DND-41 (cell line): ENCODE results near the gene TNPO3.

Experiments used
- ATAC-seq: fragments of 200-7000 bp; cut with Tn5 transposase; 3 replicates; pipeline ENCODE4 v1.9.1; 2021; ENCODE audit warnings: low read depth; ENCODE audit not compliant: insufficient read depth
- DNase-seq: peaks from one replicate; pipeline ENCODE4 v3.0.0-alpha.2; 2020
- H2AFZ ChIP-seq: 2 replicates; pipeline ENCODE4 v1.6.0; 2012; ENCODE audit warnings: low read depth, low read length
- H3K27ac ChIP-seq: 2 replicates; pipeline ENCODE4 v1.5.1; 2012; ENCODE audit warnings: low read length, inconsistent platforms
- H3K27me3 ChIP-seq: fragments of 200-600 bp; sonication (generic); 2 replicates; pipeline ENCODE4 v1.6.0; 2012; ENCODE audit warnings: low read length, mild to moderate bottlenecking, inconsistent platforms; ENCODE audit not compliant: insufficient read depth, poor library complexity
- H3K36me3 ChIP-seq: 2 replicates; pipeline ENCODE4 v1.5.1; 2012; ENCODE audit warnings: low read length, inconsistent platforms; ENCODE audit not compliant: insufficient read depth
- H3K4me1 ChIP-seq: 2 replicates; pipeline ENCODE4 v1.5.1; 2012; ENCODE audit warnings: mild to moderate bottlenecking, low read length; ENCODE audit not compliant: insufficient read depth
- H3K4me2 ChIP-seq: 2 replicates; pipeline ENCODE4 v1.6.0; 2012; ENCODE audit warnings: mild to moderate bottlenecking, moderate library complexity, low read length, inconsistent platforms; ENCODE audit not compliant: insufficient read depth
- H3K4me3 ChIP-seq, 2 experiments: fragments of 200-600 bp in 1 of 2; shearing (Covaris generic) in 1 of 2; 2 replicates each; pipeline ENCODE4 v1.5.1; 2012 to 2016; ENCODE audit warnings: inconsistent platforms in 2 of 2, low read length in 2 of 2, mild to moderate bottlenecking in 2 of 2, low read depth in 1 of 2, moderate library complexity in 1 of 2
- H3K79me2 ChIP-seq: 2 replicates; pipeline ENCODE4 v1.6.0; 2012; ENCODE audit warnings: low read length, inconsistent platforms; ENCODE audit not compliant: insufficient read depth
- H3K9ac ChIP-seq: 2 replicates; pipeline ENCODE4 v1.6.0; 2012; ENCODE audit warnings: low read depth, mild to moderate bottlenecking, inconsistent platforms, low read length, moderate library complexity
- H3K9me3 ChIP-seq: 2 replicates; pipeline ENCODE4 v1.5.1; 2012; ENCODE audit warnings: low read length, moderate library complexity, mild to moderate bottlenecking, inconsistent platforms; ENCODE audit not compliant: insufficient read depth, severe bottlenecking
- H4K20me1 ChIP-seq: 2 replicates; pipeline ENCODE4 v1.6.0; 2012; ENCODE audit warnings: low read length; ENCODE audit not compliant: insufficient read depth
- CTCF ChIP-seq: IDR thresholded peaks from 2 replicates; pipeline ENCODE4 v1.5.1; 2012; ENCODE audit warnings: borderline replicate concordance, low read length, moderate library complexity, mild to moderate bottlenecking; ENCODE audit not compliant: poor library complexity, severe bottlenecking; ENCODE audit errors: extremely low read depth
- EZH2 ChIP-seq: IDR thresholded peaks from 3 replicates; pipeline ENCODE4 v1.6.1; 2012; ENCODE audit warnings: borderline replicate concordance, low read depth, mild to moderate bottlenecking, moderate library complexity, low read length, inconsistent platforms; ENCODE audit not compliant: severe bottlenecking

The TNPO3 gene

DNA sequence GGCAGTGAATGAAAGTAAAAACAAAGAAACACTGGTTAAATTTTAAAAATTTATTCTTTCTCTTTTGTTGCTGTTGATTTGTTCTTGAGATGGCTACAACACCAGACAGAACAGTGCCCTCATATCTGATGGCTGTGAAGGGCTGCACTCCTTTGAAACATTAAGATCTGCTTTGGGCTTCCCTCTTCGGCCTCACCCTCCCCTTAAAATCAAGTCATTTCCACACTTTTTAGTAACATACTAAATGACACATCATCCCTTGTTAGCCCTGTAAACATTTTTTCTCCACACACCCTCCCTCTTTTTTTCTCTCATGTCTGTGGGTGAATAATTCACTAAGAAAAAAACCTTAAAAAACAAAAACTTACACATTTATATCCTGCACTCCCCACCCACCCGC is 100.8 kb downstream of the TNPO3 start:
- peaks cover 74% of the 10 kb centered on the region for H3K36me3 ChIP-seq

GRCh38 chr7:128951296-128951695 is 103.6 kb downstream of the TNPO3 start:
- ATAC-seq (no peak), DNase-seq (no peak)
- Histone ChIP-seq H3K4me1 (no peaks in the 10 kb centered on the region), H3K4me3 (no peak overlapping the region), H3K36me3 (peaks cover 46% of the 10 kb centered on the region), H2AFZ (no peak overlapping the region), H4K20me1 (no peaks in the 10 kb centered on the region), H3K4me2 (no peak overlapping the region), H3K9me3 (no peaks in the 10 kb centered on the region), H3K27me3 (no peaks in the 10 kb centered on the region), H3K27ac (no peak overlapping the region), H3K9ac (no peak overlapping the region), H3K79me2 (no peaks in the 10 kb centered on the region)
- no peak for TF ChIP-seq CTCF

More for the DNA sequence above, 100.8 kb downstream of the TNPO3 start:
- Histone ChIP-seq H3K27ac (no peak overlapping the region), H3K4me1 (no peaks in the 10 kb centered on the region), H3K9me3 (no peaks in the 10 kb centered on the region), H2AFZ (no peak overlapping the region), H3K4me3 (no peak overlapping the region), H3K27me3 (no peaks in the 10 kb centered on the region), H3K4me2 (no peak overlapping the region), H3K79me2 (no peaks in the 10 kb centered on the region), H4K20me1 (no peaks in the 10 kb centered on the region), H3K9ac (no peak overlapping the region)
- ATAC-seq, result no peak
- TF ChIP-seq CTCF, result no peak
- no peak for TF ChIP-seq EZH2
- DNase-seq, result no peak

DNA sequence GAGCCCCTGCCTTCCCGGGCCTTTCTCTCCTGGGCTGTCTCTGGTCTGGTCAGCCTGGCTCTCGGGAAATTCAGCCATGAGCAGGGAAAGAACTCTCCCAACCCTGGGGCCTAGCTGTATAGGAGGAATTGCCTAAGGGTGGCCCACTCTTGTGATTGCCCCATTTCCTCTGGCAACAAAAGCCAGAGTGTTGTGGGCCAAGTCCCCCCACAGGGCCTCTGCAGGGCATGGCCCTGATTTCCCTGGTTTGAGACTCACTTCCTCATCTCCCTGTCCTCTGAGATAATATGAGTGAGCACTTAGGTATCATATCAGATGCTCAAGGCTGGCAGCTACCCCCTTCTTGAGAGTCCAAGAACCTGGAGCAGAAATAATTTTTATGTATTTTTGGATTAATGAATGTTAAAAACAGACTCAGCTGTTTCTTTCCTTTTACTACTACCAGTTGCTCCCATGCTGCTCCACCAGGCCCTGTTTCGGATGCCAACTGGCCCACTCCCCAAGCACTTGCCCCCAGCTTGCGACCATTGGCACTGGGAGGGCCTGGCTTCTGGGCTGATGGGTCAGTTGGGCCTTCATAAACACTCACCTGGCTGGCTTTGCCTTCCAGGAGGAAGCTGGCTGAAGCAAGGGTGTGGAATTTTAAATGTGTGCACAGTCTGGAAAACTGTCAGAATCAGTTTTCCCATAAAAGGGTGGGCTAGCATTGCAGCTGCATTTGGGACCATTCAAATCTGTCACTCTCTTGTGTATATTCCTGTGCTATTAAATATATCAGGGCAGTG is 105.7 kb downstream of the TNPO3 start:
- Histone ChIP-seq H3K9ac (no peak overlapping the region), H3K9me3 (no peaks in the 10 kb centered on the region), H3K4me1 (no peaks in the 10 kb centered on the region), H3K79me2 (no peaks in the 10 kb centered on the region), H3K36me3 (peaks cover 26% of the 10 kb centered on the region), H4K20me1 (no peaks in the 10 kb centered on the region), H2AFZ (no peak overlapping the region), H3K27me3 (no peaks in the 10 kb centered on the region), H3K27ac (no peak overlapping the region), H3K4me2 (no peak overlapping the region), H3K4me3 (no peak overlapping the region)
- DNase-seq (no peak), ATAC-seq (peak; percentile 22; the same call in 1 of the 3 replicates)
- no peak for TF ChIP-seq CTCF
- no peak for TF ChIP-seq EZH2
